Progenitor cell of endocrine pancreas (in vitro differentiated cells): ENCODE results near the gene IER5L. TPM values are rescaled to one million over a fixed set of nuclear protein-coding genes. Genes with fewer than 3 reads are reported as not detected.

Source experiments
- DNase-seq: peaks from one replicate; pipeline ENCODE4 v3.0.0; 2021; ENCODE audit warnings: low spot score; ENCODE audit not compliant: unreplicated experiment
- H3K27ac Mint-ChIP-seq: 2 replicates; pipeline ENCODE4 v1.8.0; 2021; ENCODE audit warnings: mild to moderate bottlenecking, moderate library complexity, mixed read lengths
- H3K27me3 Mint-ChIP-seq: 2 replicates; pipeline ENCODE4 v1.8.0; 2021; ENCODE audit warnings: mixed read lengths
- H3K36me3 Mint-ChIP-seq: 2 replicates; pipeline ENCODE4 v1.8.0; 2022; ENCODE audit warnings: mixed read lengths; ENCODE audit not compliant: insufficient read depth
- H3K4me1 Mint-ChIP-seq: 2 replicates; pipeline ENCODE4 v1.8.0; 2021; ENCODE audit warnings: low read depth, mixed read lengths
- H3K4me3 Mint-ChIP-seq: 2 replicates; pipeline ENCODE4 v1.8.0; 2021; ENCODE audit warnings: low read depth, mild to moderate bottlenecking, moderate library complexity, mixed read lengths
- H3K9me3 Mint-ChIP-seq: 2 replicates; pipeline ENCODE4 v1.8.0; 2021; ENCODE audit warnings: low read depth, mixed read lengths
- CTCF ChIP-seq: fragments of 200-600 bp; sonication (generic); IDR thresholded peaks from one replicate; pipeline ENCODE4 v1.5.0; 2021; ENCODE audit warnings: antibody characterized with exemption, mild to moderate bottlenecking; ENCODE audit not compliant: unreplicated experiment
- total RNA-seq: library from RNA; stranded (reverse); gene quantifications from 2 replicates; pipeline ENCODE4 v1.2.1, GENCODE V29; 2021

The IER5L gene
- total RNA-seq, 1 donor from 2014 or later, result 21.8 TPM

GRCh38 chr9:129209109-129209508, 31.0 kb upstream of the IER5L start:
- H3K36me3 Mint-ChIP-seq, result no peaks in the 10 kb centered on the region
- H3K27me3 Mint-ChIP-seq, result no peaks in the 10 kb centered on the region
- TF ChIP-seq CTCF, result no peak
- peaks cover 10% of the 10 kb centered on the region for H3K4me1 Mint-ChIP-seq
- H3K4me3 Mint-ChIP-seq, result peak overlapping the region; percentile 69
- H3K27ac Mint-ChIP-seq, result no peak overlapping the region
- H3K9me3 Mint-ChIP-seq, result no peaks in the 10 kb centered on the region
- DNase-seq, result no peak

- no peaks in the 10 kb centered on the region for H3K36me3 Mint-ChIP-seq
- H3K9me3 Mint-ChIP-seq, result no peaks in the 10 kb centered on the region
- H3K4me1 Mint-ChIP-seq, result peaks cover 10% of the 10 kb centered on the region
- no peak for DNase-seq
- TF ChIP-seq CTCF, result no peak
- H3K4me3 Mint-ChIP-seq, result peak overlapping the region; percentile 69
- H3K27me3 Mint-ChIP-seq, result no peaks in the 10 kb centered on the region
- H3K27ac Mint-ChIP-seq, result no peak overlapping the region
These were observed 30.4 kb upstream of the IER5L start for GRCh38 chr9:129208207-129209032.

GRCh38 chr9:129206905-129207304, 28.8 kb upstream of the IER5L start:
- no peak for DNase-seq
- Mint-ChIP-seq H3K4me3 (no peak overlapping the region), H3K4me1 (peaks cover 10% of the 10 kb centered on the region), H3K9me3 (no peaks in the 10 kb centered on the region), H3K27me3 (no peaks in the 10 kb centered on the region), H3K27ac (peak overlapping the region; percentile 60), H3K36me3 (no peaks in the 10 kb centered on the region)
- TF ChIP-seq CTCF, result no peak

- peaks cover 10% of the 10 kb centered on the region for H3K4me1 Mint-ChIP-seq
- no peaks in the 10 kb centered on the region for H3K36me3 Mint-ChIP-seq
- no peaks in the 10 kb centered on the region for H3K9me3 Mint-ChIP-seq
- H3K27ac Mint-ChIP-seq, result no peak overlapping the region
- no peak for TF ChIP-seq CTCF
- H3K27me3 Mint-ChIP-seq, result no peaks in the 10 kb centered on the region
- no peak for DNase-seq
- H3K4me3 Mint-ChIP-seq, result no peak overlapping the region
These were observed 28.3 kb upstream of the IER5L start for GRCh38 chr9:129206401-129206800.

GRCh38 chr9:129204840-129205239, 26.8 kb upstream of the IER5L start:
- Mint-ChIP-seq H3K9me3 (no peaks in the 10 kb centered on the region), H3K4me1 (peaks cover 10% of the 10 kb centered on the region), H3K27ac (no peak overlapping the region), H3K4me3 (no peak overlapping the region), H3K27me3 (no peaks in the 10 kb centered on the region), H3K36me3 (no peaks in the 10 kb centered on the region)
- TF ChIP-seq CTCF, result no peak
- no peak for DNase-seq
